Common myeloid progenitor, CD34-positive (primary cell): ENCODE data around the gene RFT1.

Source experiments
- CTCF ChIA-PET: fragments of 350-600 bp; sonication (Branson Sonifier 250); formaldehyde crosslinking; loops from one replicate; lab custom pipeline; 2021; ENCODE audit warnings: antibody characterized with exemption; lab: Charles Lee
- POLR2A ChIA-PET: fragments of 350-600 bp; sonication (Branson Sonifier 250); formaldehyde crosslinking; loops from one replicate; lab custom pipeline; 2021; ENCODE audit warnings: antibody characterized with exemption; lab: Charles Lee
- DNase-seq, 3 donors: peaks; one replicate each; pipeline versions ENCODE4 v3.0.0 to v3.0.0-alpha.2; 2013
- H3K27ac ChIP-seq, 2 experiments: 1 replicate in 1 of 2; 2 replicates in 1 of 2; pipeline ENCODE4 v1.7.0; 2013; ENCODE audit warnings: inconsistent platforms in 2 of 2, low read length in 2 of 2, mild to moderate bottlenecking in 2 of 2, low read depth in 1 of 2, moderate library complexity in 1 of 2; ENCODE audit not compliant: severe bottlenecking in 2 of 2, insufficient read depth in 1 of 2, poor library complexity in 1 of 2
- H3K27me3 ChIP-seq, 5 experiments: replicated peaks in 2 of 5; 1 replicate in 3 of 5; 2 replicates in 2 of 5; pipeline versions ENCODE4 v1.6.1 to v1.7.0; 2013; ENCODE audit warnings: low read length in 4 of 5, mild to moderate bottlenecking in 2 of 5, moderate library complexity in 2 of 5, inconsistent platforms in 1 of 5; ENCODE audit not compliant: insufficient read depth in 5 of 5, control insufficient read depth in 4 of 5
- H3K36me3 ChIP-seq, 4 experiments: 1 replicate in 2 of 4; 2 replicates in 2 of 4; pipeline versions ENCODE4 v1.6.1 to v1.7.0; 2013; ENCODE audit warnings: low read length in 3 of 4, control low read depth in 1 of 4, mild to moderate bottlenecking in 1 of 4; ENCODE audit not compliant: control insufficient read depth in 4 of 4, insufficient read depth in 4 of 4
- H3K4me1 ChIP-seq, 4 experiments: 1 replicate in 3 of 4; 2 replicates in 1 of 4; pipeline versions ENCODE4 v1.6.1 to v1.7.1; 2013; ENCODE audit warnings: low read length in 3 of 4, mild to moderate bottlenecking in 3 of 4, control low read depth in 1 of 4, inconsistent platforms in 1 of 4, moderate library complexity in 1 of 4; ENCODE audit not compliant: control insufficient read depth in 4 of 4, insufficient read depth in 4 of 4; ENCODE audit errors: control extremely low read depth in 1 of 4
- H3K4me3 ChIP-seq, 7 experiments: 1 replicate in 4 of 7; 2 replicates in 3 of 7; pipeline versions ENCODE4 v1.5.1 to v1.7.0; 2013; ENCODE audit warnings: mild to moderate bottlenecking in 7 of 7, low read length in 6 of 7, moderate library complexity in 6 of 7, inconsistent platforms in 2 of 7, low read depth in 2 of 7, control low read depth in 1 of 7; ENCODE audit not compliant: insufficient read depth in 4 of 7, control insufficient read depth in 1 of 7; ENCODE audit errors: extremely low read depth in 1 of 7
- H3K9me3 ChIP-seq, 5 experiments: 1 replicate in 4 of 5; 2 replicates in 1 of 5; pipeline versions ENCODE4 v1.6.1 to v1.7.1; 2013; ENCODE audit warnings: low read length in 4 of 5, mild to moderate bottlenecking in 2 of 5, inconsistent platforms in 1 of 5, low read depth in 1 of 5, moderate library complexity in 1 of 5; ENCODE audit not compliant: control insufficient read depth in 4 of 5, insufficient read depth in 2 of 5; ENCODE audit errors: control extremely low read depth in 1 of 5
- WGBS: methylation state at CpG from one replicate; pipeline ENCODE4 v1.1.5; 2013; ENCODE audit not compliant: insufficient coverage; 5-methylcytosine and 5-hydroxymethylcytosine counted together

RFT1 gene

GRCh38 chr3:53072653-53073552, 57.3 kb downstream of the RFT1 start:
- no peaks in the 10 kb centered on the region for H3K36me3 ChIP-seq
- CTCF ChIA-PET, result interaction anchor here (1.0 to 4.3 kb wide), 7 partner anchors 10 to 223 kb away, joined by 3 to 14 read pairs (median 3); no protein-coding TSS in a partner anchor
- H3K27ac ChIP-seq, result peak overlapping the region in 1 of 2 experiments; percentile 32
- DNase-seq, result peak; percentile 76 to 89 (median 88)
- under 1% methylated on average over 32 of the region's 32 CpGs for WGBS
- H3K9me3 ChIP-seq, result no peaks in the 10 kb centered on the region
- peaks cover 0 to 21% (median 17%) of the 10 kb centered on the region in 4 experiments for H3K4me1 ChIP-seq
- peak overlapping the region; percentile 51 to 84 (median 74) for H3K4me3 ChIP-seq
- POLR2A ChIA-PET, result interaction anchor here (0.6 kb wide), 1 partner anchor 82 kb away, joined by 3 read pairs; no protein-coding TSS in a partner anchor
- peaks cover 0 to 6% (median 0%) of the 10 kb centered on the region in 5 experiments for H3K27me3 ChIP-seq

GRCh38 chr3:53071882-53072431, 58.3 kb downstream of the RFT1 start:
- Histone ChIP-seq H3K4me3 (peak overlapping the region in 6 of 7 experiments; percentile 17 to 84 (median 75)), H3K27ac (no peak overlapping the region), H3K27me3 (peaks cover 0 to 6% (median 0%) of the 10 kb centered on the region in 5 experiments), H3K36me3 (no peaks in the 10 kb centered on the region), H3K9me3 (no peaks in the 10 kb centered on the region), H3K4me1 (peaks cover 0 to 21% (median 17%) of the 10 kb centered on the region in 4 experiments)
- DNase-seq, result no peak
- POLR2A ChIA-PET, result no interaction called here
- 87% methylated on average over 10 of the region's 11 CpGs for WGBS
- CTCF ChIA-PET, result interaction anchor here (0.8 to 4.3 kb wide), 8 partner anchors 11 to 224 kb away, joined by 3 to 14 read pairs (median 3); no protein-coding TSS in a partner anchor

- Histone ChIP-seq H3K36me3 (no peaks in the 10 kb centered on the region), H3K9me3 (no peaks in the 10 kb centered on the region), H3K4me3 (no peak overlapping the region), H3K27me3 (peaks cover 0 to 12% (median 0%) of the 10 kb centered on the region in 5 experiments), H3K27ac (no peak overlapping the region), H3K4me1 (peaks cover 0 to 20% (median 16%) of the 10 kb centered on the region in 4 experiments)
- WGBS, result 93% methylated on average over 3 of the region's 4 CpGs
- POLR2A ChIA-PET, result no interaction called here
- peak in 1 of 3 donors; percentile 17 for DNase-seq
- CTCF ChIA-PET, result interaction anchor here (1.4 to 1.5 kb wide), 3 partner anchors 15 to 231 kb away, joined by 3 to 4 read pairs (median 4); no protein-coding TSS in a partner anchor
These were observed 60.7 kb downstream of the RFT1 start for GRCh38 chr3:53069422-53070068.

GRCh38 chr3:53068176-53068575, 62.1 kb downstream of the RFT1 start:
- Histone ChIP-seq H3K27ac (no peak overlapping the region), H3K9me3 (no peaks in the 10 kb centered on the region), H3K4me1 (peaks cover 0 to 13% (median 11%) of the 10 kb centered on the region in 4 experiments), H3K4me3 (no peak overlapping the region), H3K27me3 (peaks cover 0 to 16% (median 0%) of the 10 kb centered on the region in 5 experiments), H3K36me3 (no peaks in the 10 kb centered on the region)
- WGBS, result 100% methylated on average over 3 of the region's 3 CpGs
- ChIA-PET POLR2A (no interaction called here), CTCF (interaction anchor here (0.6 to 1.4 kb wide), 2 partner anchors 148 to 215 kb away, joined by 3 read pairs; no protein-coding TSS in a partner anchor)
- no peak for DNase-seq

GRCh38 chr3:53067567-53067966, 62.7 kb downstream of the RFT1 start:
- no peaks in the 10 kb centered on the region for H3K9me3 ChIP-seq
- H3K36me3 ChIP-seq, result no peaks in the 10 kb centered on the region
- CTCF ChIA-PET, result interaction anchor here (1.4 kb wide), 1 partner anchor 215 kb away, joined by 3 read pairs; no protein-coding TSS in a partner anchor
- no peak overlapping the region for H3K27ac ChIP-seq
- DNase-seq, result no peak
- peaks cover 0 to 7% (median 6%) of the 10 kb centered on the region in 4 experiments for H3K4me1 ChIP-seq
- POLR2A ChIA-PET, result no interaction called here
- peaks cover 0 to 19% (median 3%) of the 10 kb centered on the region in 5 experiments for H3K27me3 ChIP-seq
- no peak overlapping the region for H3K4me3 ChIP-seq
- 100% methylated on average over 3 of the region's 3 CpGs for WGBS

- Histone ChIP-seq H3K27me3 (peaks cover 0 to 26% (median 4%) of the 10 kb centered on the region in 5 experiments), H3K36me3 (no peaks in the 10 kb centered on the region), H3K27ac (no peak overlapping the region), H3K4me3 (no peak overlapping the region), H3K9me3 (no peaks in the 10 kb centered on the region), H3K4me1 (no peaks in the 10 kb centered on the region)
- WGBS, result 88% methylated on average over 5 of the region's 7 CpGs
- DNase-seq, result no peak
- POLR2A ChIA-PET, result no interaction called here
- CTCF ChIA-PET, result no interaction called here
These were observed 64.3 kb downstream of the RFT1 start for GRCh38 chr3:53065841-53066480.
